MG63 (cell line): Measurements from ENCODE around the gene TRIO. TPM values are rescaled to one million over a fixed set of nuclear protein-coding genes. Genes with fewer than 3 reads are reported as not detected.
A peak's percentile ranks its signal among the peaks of the same experiment; 100 is the strongest.

Experiments used
- DNase-seq: peaks from one replicate; pipeline ENCODE4 v3.0.0-alpha.2; 2020
- H3K27me3 ChIP-seq: fragments of 250-450 bp; sonication (Bioruptor Pico); 2 replicates; pipeline ENCODE4 v1.5.1; 2020; ENCODE audit warnings: mild to moderate bottlenecking, moderate library complexity
- H3K36me3 ChIP-seq: fragments of 250-450 bp; sonication (Bioruptor Pico); 2 replicates; pipeline ENCODE4 v1.5.1; 2020; ENCODE audit warnings: mild to moderate bottlenecking, moderate library complexity
- H3K4me3 ChIP-seq: fragments of 250-450 bp; sonication (Bioruptor Pico); 2 replicates; pipeline ENCODE4 v1.5.1; 2020; ENCODE audit warnings: mild to moderate bottlenecking, moderate library complexity
- H3K9me3 ChIP-seq: fragments of 250-450 bp; sonication (Bioruptor Pico); 2 replicates; pipeline ENCODE4 v1.5.1; 2020; ENCODE audit warnings: mild to moderate bottlenecking, moderate library complexity
- total RNA-seq: library from RNA; depleted of rRNA; stranded (reverse); fragments of >200 nt; shearing (Covaris generic); gene quantifications from 2 replicates; pipeline ENCODE4 v1.2.3, GENCODE V29; 2014; ENCODE audit warnings: low replicate concordance

Gene TRIO
- total RNA-seq, 1 experiment from 2014 or later: 123 TPM

GRCh38 chr5:14283139-14283538, 140.0 kb downstream of the TRIO start:
- Histone ChIP-seq H3K27me3 (no peaks in the 10 kb centered on the region), H3K4me3 (no peak overlapping the region), H3K9me3 (no peaks in the 10 kb centered on the region), H3K36me3 (peaks cover 96% of the 10 kb centered on the region)
- no peak for DNase-seq

- Histone ChIP-seq H3K36me3 (peaks cover 96% of the 10 kb centered on the region), H3K9me3 (no peaks in the 10 kb centered on the region), H3K27me3 (no peaks in the 10 kb centered on the region), H3K4me3 (no peak overlapping the region)
- DNase-seq: no peak
Measured at GRCh38 chr5:14284392-14285148, 141.4 kb downstream of the TRIO start.

- Histone ChIP-seq H3K36me3 (peaks cover 96% of the 10 kb centered on the region), H3K9me3 (no peaks in the 10 kb centered on the region), H3K27me3 (no peaks in the 10 kb centered on the region), H3K4me3 (no peak overlapping the region)
- DNase-seq: no peak
Measured at GRCh38 chr5:14286007-14286406, 142.9 kb downstream of the TRIO start.

GRCh38 chr5:14286574-14287421, 143.7 kb downstream of the TRIO start:
- Histone ChIP-seq H3K4me3 (no peak overlapping the region), H3K9me3 (no peaks in the 10 kb centered on the region), H3K36me3 (peaks cover 96% of the 10 kb centered on the region), H3K27me3 (no peaks in the 10 kb centered on the region)
- DNase-seq: no peak

- Histone ChIP-seq H3K27me3 (no peaks in the 10 kb centered on the region), H3K9me3 (no peaks in the 10 kb centered on the region), H3K36me3 (peaks cover 94% of the 10 kb centered on the region), H3K4me3 (no peak overlapping the region)
- DNase-seq: no peak
Measured at GRCh38 chr5:14292766-14293658, 149.9 kb downstream of the TRIO start.

GRCh38 chr5:14295610-14296009, 152.5 kb downstream of the TRIO start:
- peaks cover 94% of the 10 kb centered on the region for H3K36me3 ChIP-seq

GRCh38 chr5:14296533-14297331, 153.6 kb downstream of the TRIO start:
- no peaks in the 10 kb centered on the region for H3K9me3 ChIP-seq
- peaks cover 96% of the 10 kb centered on the region for H3K36me3 ChIP-seq
- no peaks in the 10 kb centered on the region for H3K27me3 ChIP-seq
- no peak overlapping the region for H3K4me3 ChIP-seq
- DNase-seq: peak; percentile 59

More at GRCh38 chr5:14295610-14296009, 152.5 kb downstream of the TRIO start:
- no peak for DNase-seq
- no peaks in the 10 kb centered on the region for H3K27me3 ChIP-seq
- H3K4me3 ChIP-seq: no peak overlapping the region
- no peaks in the 10 kb centered on the region for H3K9me3 ChIP-seq

GRCh38 chr5:14297697-14298096, 154.6 kb downstream of the TRIO start:
- peaks cover 96% of the 10 kb centered on the region for H3K36me3 ChIP-seq
- no peaks in the 10 kb centered on the region for H3K27me3 ChIP-seq
- no peak for DNase-seq
- no peaks in the 10 kb centered on the region for H3K9me3 ChIP-seq
- no peak overlapping the region for H3K4me3 ChIP-seq

GRCh38 chr5:14298126-14298847, 155.1 kb downstream of the TRIO start:
- Histone ChIP-seq H3K36me3 (peaks cover 90% of the 10 kb centered on the region), H3K4me3 (no peak overlapping the region), H3K9me3 (no peaks in the 10 kb centered on the region), H3K27me3 (no peaks in the 10 kb centered on the region)
- peak; percentile 21 for DNase-seq

GRCh38 chr5:14299666-14300065, 156.5 kb downstream of the TRIO start:
- H3K4me3 ChIP-seq: no peak overlapping the region
- peaks cover 86% of the 10 kb centered on the region for H3K36me3 ChIP-seq
- no peak for DNase-seq
- H3K27me3 ChIP-seq: no peaks in the 10 kb centered on the region
- no peaks in the 10 kb centered on the region for H3K9me3 ChIP-seq

- Histone ChIP-seq H3K4me3 (no peak overlapping the region), H3K9me3 (no peaks in the 10 kb centered on the region), H3K27me3 (no peaks in the 10 kb centered on the region), H3K36me3 (peaks cover 88% of the 10 kb centered on the region)
- DNase-seq: no peak
Measured at GRCh38 chr5:14301186-14301585, 158.0 kb downstream of the TRIO start.

GRCh38 chr5:14302330-14302729, 159.2 kb downstream of the TRIO start:
- H3K4me3 ChIP-seq: no peak overlapping the region
- H3K9me3 ChIP-seq: no peaks in the 10 kb centered on the region
- peaks cover 90% of the 10 kb centered on the region for H3K36me3 ChIP-seq
- DNase-seq: no peak
- no peaks in the 10 kb centered on the region for H3K27me3 ChIP-seq

- H3K4me3 ChIP-seq: no peak overlapping the region
- peaks cover 88% of the 10 kb centered on the region for H3K36me3 ChIP-seq
- no peaks in the 10 kb centered on the region for H3K27me3 ChIP-seq
- H3K9me3 ChIP-seq: no peaks in the 10 kb centered on the region
- peak; percentile 87 for DNase-seq
Measured at GRCh38 chr5:14305045-14305444, 161.9 kb downstream of the TRIO start.

- Histone ChIP-seq H3K9me3 (no peaks in the 10 kb centered on the region), H3K27me3 (no peaks in the 10 kb centered on the region), H3K4me3 (no peak overlapping the region), H3K36me3 (peaks cover 88% of the 10 kb centered on the region)
- peak; percentile 58 for DNase-seq
Measured at GRCh38 chr5:14306329-14306815, 163.2 kb downstream of the TRIO start.

GRCh38 chr5:14308384-14309154, 165.4 kb downstream of the TRIO start:
- Histone ChIP-seq H3K4me3 (no peak overlapping the region), H3K9me3 (no peaks in the 10 kb centered on the region), H3K36me3 (peaks cover 97% of the 10 kb centered on the region), H3K27me3 (no peaks in the 10 kb centered on the region)
- no peak for DNase-seq
